GM12872 (cell line): Measurements from ENCODE around the gene JDP2.

Experiments used
- CTCF ChIP-seq: IDR thresholded peaks from 3 replicates; pipeline ENCODE4 v1.5.1; 2011; ENCODE audit warnings: low read depth, mild to moderate bottlenecking, low read length, moderate library complexity; ENCODE audit not compliant: insufficient read depth

JDP2 gene

GRCh38 chr14:75446447-75446846, 18.6 kb downstream of the JDP2 start:
- no peak for TF ChIP-seq CTCF

GRCh38 chr14:75448209-75448608, 20.4 kb downstream of the JDP2 start:
- no peak for TF ChIP-seq CTCF

- TF ChIP-seq CTCF: no peak
Measured at GRCh38 chr14:75449036-75449435, 21.2 kb downstream of the JDP2 start.

GRCh38 chr14:75449696-75450095, 21.9 kb downstream of the JDP2 start:
- no peak for TF ChIP-seq CTCF

- TF ChIP-seq CTCF: no peak
Measured at GRCh38 chr14:75450381-75451276, 22.8 kb downstream of the JDP2 start.

- no peak for TF ChIP-seq CTCF
Measured at GRCh38 chr14:75452324-75452723, 24.5 kb downstream of the JDP2 start.

GRCh38 chr14:75452900-75453816, 25.3 kb downstream of the JDP2 start:
- TF ChIP-seq CTCF: no peak
